22Rv1 (cell line): ENCODE measurements around the gene FCHO2.

Experiments
- H3K27ac ChIP-seq: fragments of 450-650 bp; 2 replicates; pipeline ENCODE4 v1.5.1; 2017
- ZFX ChIP-seq: fragments of 450-650 bp; IDR thresholded peaks from 2 replicates; pipeline ENCODE4 v1.6.1; 2017; ENCODE audit warnings: antibody characterized with exemption, borderline replicate concordance
- TF ChIP-seq, protein P1 (sequence below): fragments of 450-650 bp; IDR thresholded peaks from 2 replicates; pipeline ENCODE4 v1.5.1; 2017; ENCODE audit warnings: mild to moderate bottlenecking

FCHO2 gene

GRCh38 chr5:73130811-73131210 lies 175.0 kb downstream of the FCHO2 start:
- TF ChIP-seq, protein P1, sequence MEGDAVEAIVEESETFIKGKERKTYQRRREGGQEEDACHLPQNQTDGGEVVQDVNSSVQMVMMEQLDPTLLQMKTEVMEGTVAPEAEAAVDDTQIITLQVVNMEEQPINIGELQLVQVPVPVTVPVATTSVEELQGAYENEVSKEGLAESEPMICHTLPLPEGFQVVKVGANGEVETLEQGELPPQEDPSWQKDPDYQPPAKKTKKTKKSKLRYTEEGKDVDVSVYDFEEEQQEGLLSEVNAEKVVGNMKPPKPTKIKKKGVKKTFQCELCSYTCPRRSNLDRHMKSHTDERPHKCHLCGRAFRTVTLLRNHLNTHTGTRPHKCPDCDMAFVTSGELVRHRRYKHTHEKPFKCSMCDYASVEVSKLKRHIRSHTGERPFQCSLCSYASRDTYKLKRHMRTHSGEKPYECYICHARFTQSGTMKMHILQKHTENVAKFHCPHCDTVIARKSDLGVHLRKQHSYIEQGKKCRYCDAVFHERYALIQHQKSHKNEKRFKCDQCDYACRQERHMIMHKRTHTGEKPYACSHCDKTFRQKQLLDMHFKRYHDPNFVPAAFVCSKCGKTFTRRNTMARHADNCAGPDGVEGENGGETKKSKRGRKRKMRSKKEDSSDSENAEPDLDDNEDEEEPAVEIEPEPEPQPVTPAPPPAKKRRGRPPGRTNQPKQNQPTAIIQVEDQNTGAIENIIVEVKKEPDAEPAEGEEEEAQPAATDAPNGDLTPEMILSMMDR, result no peak
- no peak for TF ChIP-seq ZFX
- H3K27ac ChIP-seq, result no peak overlapping the region

DNA sequence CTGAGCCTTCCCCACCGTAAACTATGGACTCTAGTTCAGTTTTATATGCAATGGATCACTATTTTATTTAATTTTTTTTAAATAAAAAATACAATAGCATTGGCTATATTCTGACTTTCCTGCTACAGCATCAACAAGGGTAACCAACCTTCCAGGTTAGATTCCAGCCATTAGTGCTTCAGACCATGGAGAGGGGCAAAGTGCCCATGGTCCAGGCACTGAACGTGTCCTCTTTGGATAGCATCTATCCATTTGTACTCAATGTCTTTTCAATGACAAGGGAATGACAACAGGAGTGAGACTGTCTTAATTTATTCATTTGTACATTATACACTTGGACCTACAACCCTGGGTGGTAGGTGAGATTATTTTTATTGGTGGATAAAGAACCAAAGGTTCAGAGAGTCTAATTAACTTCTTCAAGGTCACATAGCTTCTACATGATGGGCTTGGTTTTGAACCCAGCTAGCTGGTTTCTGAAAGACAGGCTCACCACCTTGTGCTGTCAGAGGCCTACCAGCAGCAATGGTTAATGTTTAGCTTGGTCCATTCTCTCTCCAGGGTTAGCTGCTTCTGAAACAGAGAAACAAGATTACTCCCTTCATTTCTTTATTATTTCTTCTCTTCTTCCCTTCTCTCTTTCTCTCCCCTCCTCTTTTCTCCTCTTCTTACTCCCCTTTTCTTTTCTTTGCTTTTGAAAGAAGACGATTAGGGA lies 176.0 kb downstream of the FCHO2 start:
- no peak overlapping the region for H3K27ac ChIP-seq
- TF ChIP-seq, protein P1, result no peak
- no peak for TF ChIP-seq ZFX

- no peak overlapping the region for H3K27ac ChIP-seq
- TF ChIP-seq ZFX, result no peak
- TF ChIP-seq, protein P1, result no peak
These were observed 176.9 kb downstream of the FCHO2 start for GRCh38 chr5:73132759-73133158.

DNA sequence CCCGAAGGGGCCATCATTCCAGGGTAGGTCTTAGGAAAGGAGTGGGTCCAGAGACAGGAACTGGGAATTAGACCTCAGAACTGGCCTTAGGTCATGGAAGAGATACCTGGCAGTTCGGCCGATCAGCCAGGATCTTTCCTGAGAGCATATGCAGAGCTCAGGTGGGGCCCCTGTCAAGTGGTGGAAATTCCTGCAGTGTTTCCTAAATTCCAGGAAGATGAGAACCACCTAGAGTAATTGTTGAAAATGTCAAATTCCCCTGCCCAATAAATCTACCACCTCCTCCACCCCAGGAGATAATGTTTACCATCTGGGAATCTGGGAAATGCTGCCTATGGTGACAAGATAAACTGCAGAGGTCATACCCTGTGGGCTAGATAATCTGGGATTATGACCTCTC lies 179.2 kb downstream of the FCHO2 start:
- H3K27ac ChIP-seq, result no peak overlapping the region
- TF ChIP-seq ZFX, result no peak
- TF ChIP-seq, protein P1, result no peak

- TF ChIP-seq, protein P1, result peak; percentile 21; the same call in 1 of the 2 replicates
- no peak for TF ChIP-seq ZFX
- no peak overlapping the region for H3K27ac ChIP-seq
These were observed 179.7 kb downstream of the FCHO2 start for GRCh38 chr5:73135429-73136054.

GRCh38 chr5:73136055-73136562 lies 180.3 kb downstream of the FCHO2 start:
- TF ChIP-seq, protein P1, result no peak
- TF ChIP-seq ZFX, result no peak
- no peak overlapping the region for H3K27ac ChIP-seq
